MM.1S (cell line): ENCODE data around the gene MAP3K7CL.

Experiments
- DNase-seq: peaks from one replicate; pipeline ENCODE4 v3.0.0-alpha.2; 2015
- H2AFZ ChIP-seq: fragments of 300-600 bp; sonication (generic); 2 replicates; pipeline ENCODE4 v1.6.0; 2016; ENCODE audit warnings: antibody characterized with exemption, low read length
- H3F3A ChIP-seq: fragments of 300-600 bp; sonication (generic); 2 replicates; pipeline ENCODE4 v1.6.1; 2016; ENCODE audit warnings: mild to moderate bottlenecking, antibody characterized with exemption, low read length, moderate library complexity, mixed read lengths; ENCODE audit not compliant: insufficient read depth
- H3K27ac ChIP-seq: fragments of 300-600 bp; sonication (generic); 2 replicates; pipeline ENCODE4 v1.5.1; 2016; ENCODE audit warnings: mild to moderate bottlenecking, low read length
- H3K27me3 ChIP-seq: fragments of 300-600 bp; sonication (generic); replicated peaks from 2 replicates; pipeline ENCODE4 v1.6.0; 2016; ENCODE audit warnings: low read length; ENCODE audit not compliant: insufficient read depth
- H3K36me3 ChIP-seq: fragments of 300-600 bp; sonication (generic); replicated peaks from 2 replicates; pipeline ENCODE4 v1.6.1; 2016; ENCODE audit warnings: mild to moderate bottlenecking, low read length, mixed read lengths; ENCODE audit not compliant: insufficient read depth
- H3K4me1 ChIP-seq: fragments of 300-600 bp; sonication (generic); 2 replicates; pipeline ENCODE4 v1.6.1; 2016; ENCODE audit warnings: low read length, mixed read lengths
- H3K4me2 ChIP-seq: fragments of 300-600 bp; sonication (generic); 2 replicates; pipeline ENCODE4 v1.6.0; 2016; ENCODE audit warnings: low read depth, low read length
- H3K4me3 ChIP-seq: fragments of 300-600 bp; sonication (generic); 2 replicates; pipeline ENCODE4 v1.5.1; 2016; ENCODE audit warnings: low read length, mixed read lengths
- H3K79me2 ChIP-seq: fragments of 300-600 bp; sonication (generic); 2 replicates; pipeline ENCODE4 v1.6.1; 2016; ENCODE audit warnings: mixed run types, low read length, mixed read lengths
- H3K9ac ChIP-seq: fragments of 300-600 bp; sonication (generic); 2 replicates; pipeline ENCODE4 v1.6.1; 2016; ENCODE audit warnings: low read length, mixed read lengths
- H3K9me2 ChIP-seq: fragments of 300-600 bp; sonication (generic); replicated peaks from 2 replicates; pipeline ENCODE4 v1.6.1; 2016; ENCODE audit warnings: mild to moderate bottlenecking, low read length, mixed read lengths; ENCODE audit not compliant: insufficient read depth
- H3K9me3 ChIP-seq: fragments of 300-600 bp; sonication (generic); replicated peaks from 2 replicates; pipeline ENCODE4 v1.6.1; 2016; ENCODE audit warnings: mild to moderate bottlenecking, low read length, mixed read lengths; ENCODE audit not compliant: insufficient read depth
- H4K20me1 ChIP-seq: fragments of 300-600 bp; sonication (generic); 2 replicates; pipeline ENCODE4 v1.6.1; 2016; ENCODE audit warnings: mild to moderate bottlenecking, low read length, moderate library complexity, mixed read lengths; ENCODE audit not compliant: insufficient read depth
- EZH2 ChIP-seq: fragments of 300-600 bp; sonication (generic); optimal IDR thresholded peaks from 2 replicates; pipeline ENCODE3; 2017; ENCODE audit warnings: low read depth, mild to moderate bottlenecking, antibody characterized with exemption, low read length, mixed read lengths
- EZH2phosphoT487 ChIP-seq: fragments of 300-600 bp; sonication (generic); IDR thresholded peaks from 2 replicates; pipeline ENCODE4 v1.6.1; 2018; ENCODE audit warnings: antibody characterized with exemption, low read length
- TF ChIP-seq, protein P1 (sequence below): fragments of 300-600 bp; sonication (generic); IDR thresholded peaks from 2 replicates; pipeline ENCODE4 v1.5.1; 2016; ENCODE audit warnings: antibody characterized with exemption, low read length, mixed read lengths

Gene MAP3K7CL

DNA sequence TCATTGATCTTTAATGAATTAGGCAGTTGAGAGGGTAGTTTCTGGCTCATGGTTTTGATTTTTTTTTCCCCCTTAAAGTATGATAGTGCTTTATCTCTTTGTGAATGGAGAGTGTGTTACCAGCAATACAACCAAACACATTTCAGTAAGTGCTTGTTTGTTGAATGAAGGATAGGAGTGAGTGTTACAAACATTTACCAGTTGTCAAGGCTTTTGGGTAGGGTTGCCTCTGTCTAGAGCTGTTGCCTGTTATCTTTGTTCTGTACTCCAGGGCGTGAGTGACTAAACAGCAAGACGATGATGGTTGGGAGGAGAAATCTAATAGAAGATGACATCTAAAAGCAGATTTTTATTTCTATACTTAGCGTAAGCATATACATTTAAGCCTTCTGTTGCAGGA is 21.5 kb downstream of the MAP3K7CL start:
- no peak for TF ChIP-seq EZH2
- TF ChIP-seq, protein P1, sequence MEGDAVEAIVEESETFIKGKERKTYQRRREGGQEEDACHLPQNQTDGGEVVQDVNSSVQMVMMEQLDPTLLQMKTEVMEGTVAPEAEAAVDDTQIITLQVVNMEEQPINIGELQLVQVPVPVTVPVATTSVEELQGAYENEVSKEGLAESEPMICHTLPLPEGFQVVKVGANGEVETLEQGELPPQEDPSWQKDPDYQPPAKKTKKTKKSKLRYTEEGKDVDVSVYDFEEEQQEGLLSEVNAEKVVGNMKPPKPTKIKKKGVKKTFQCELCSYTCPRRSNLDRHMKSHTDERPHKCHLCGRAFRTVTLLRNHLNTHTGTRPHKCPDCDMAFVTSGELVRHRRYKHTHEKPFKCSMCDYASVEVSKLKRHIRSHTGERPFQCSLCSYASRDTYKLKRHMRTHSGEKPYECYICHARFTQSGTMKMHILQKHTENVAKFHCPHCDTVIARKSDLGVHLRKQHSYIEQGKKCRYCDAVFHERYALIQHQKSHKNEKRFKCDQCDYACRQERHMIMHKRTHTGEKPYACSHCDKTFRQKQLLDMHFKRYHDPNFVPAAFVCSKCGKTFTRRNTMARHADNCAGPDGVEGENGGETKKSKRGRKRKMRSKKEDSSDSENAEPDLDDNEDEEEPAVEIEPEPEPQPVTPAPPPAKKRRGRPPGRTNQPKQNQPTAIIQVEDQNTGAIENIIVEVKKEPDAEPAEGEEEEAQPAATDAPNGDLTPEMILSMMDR = no peak
- no peak for TF ChIP-seq EZH2phosphoT487
- H3K9me2 ChIP-seq = no peaks in the 10 kb centered on the region
- no peak overlapping the region for H3K4me3 ChIP-seq
- no peaks in the 10 kb centered on the region for H3K36me3 ChIP-seq
- H3K27me3 ChIP-seq = no peaks in the 10 kb centered on the region
- no peaks in the 10 kb centered on the region for H4K20me1 ChIP-seq
- H2AFZ ChIP-seq = no peak overlapping the region
- H3K79me2 ChIP-seq = no peaks in the 10 kb centered on the region
- no peaks in the 10 kb centered on the region for H3K9me3 ChIP-seq
- no peaks in the 10 kb centered on the region for H3F3A ChIP-seq
- H3K4me1 ChIP-seq = no peaks in the 10 kb centered on the region
- no peak overlapping the region for H3K27ac ChIP-seq
- no peak overlapping the region for H3K4me2 ChIP-seq
- no peak overlapping the region for H3K9ac ChIP-seq
- no peak for DNase-seq

DNA sequence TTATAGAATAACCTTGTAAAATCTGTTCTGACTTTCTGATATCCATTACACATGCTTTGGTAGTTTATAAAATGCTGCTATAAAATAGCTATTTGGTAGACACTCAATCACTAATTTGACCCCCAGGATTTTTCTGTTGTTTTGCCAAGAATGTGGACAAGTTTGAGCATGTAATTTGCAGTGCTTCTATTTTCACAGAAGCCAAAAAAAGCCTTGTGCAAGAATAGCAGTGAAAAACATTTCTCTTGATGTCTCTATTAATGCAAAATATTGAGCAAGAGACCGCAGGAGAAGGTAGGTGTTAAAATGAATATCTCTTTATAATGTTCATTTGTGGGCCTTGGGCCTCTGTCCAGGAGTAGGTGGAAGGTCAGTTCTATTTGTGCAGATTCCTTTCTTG is 22.5 kb downstream of the MAP3K7CL start:
- Histone ChIP-seq H3K4me1 (no peaks in the 10 kb centered on the region), H3K36me3 (no peaks in the 10 kb centered on the region), H2AFZ (no peak overlapping the region), H3K9me2 (no peaks in the 10 kb centered on the region), H3K9ac (no peak overlapping the region), H3F3A (no peaks in the 10 kb centered on the region), H3K27me3 (no peaks in the 10 kb centered on the region), H3K4me3 (no peak overlapping the region), H3K79me2 (no peaks in the 10 kb centered on the region), H3K27ac (no peak overlapping the region), H3K4me2 (no peak overlapping the region), H3K9me3 (no peaks in the 10 kb centered on the region), H4K20me1 (no peaks in the 10 kb centered on the region)
- TF ChIP-seq, protein P1 = no peak
- TF ChIP-seq EZH2phosphoT487 (no peak), EZH2 (no peak)
- DNase-seq = no peak

DNA sequence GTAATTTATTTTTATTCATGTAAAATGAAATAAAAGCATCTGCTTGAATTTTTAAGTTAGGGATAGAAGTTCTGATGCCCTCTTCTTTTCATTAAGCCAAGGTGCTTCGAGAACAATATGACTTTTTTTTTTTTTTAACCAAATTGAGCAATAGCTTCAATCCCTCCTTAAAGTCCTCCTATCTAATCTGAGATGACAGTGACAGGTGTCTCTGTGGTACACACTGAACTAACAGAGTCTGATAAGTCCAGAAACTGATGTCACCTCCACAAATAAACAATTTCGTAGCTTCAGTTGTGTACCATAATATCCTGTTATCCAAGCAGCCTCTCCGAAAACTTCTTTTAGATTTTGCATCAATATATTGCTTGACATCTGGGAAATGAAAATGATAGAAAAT is 23.8 kb downstream of the MAP3K7CL start:
- no peaks in the 10 kb centered on the region for H3K79me2 ChIP-seq
- H3K4me3 ChIP-seq = no peak overlapping the region
- no peaks in the 10 kb centered on the region for H3K27me3 ChIP-seq
- no peaks in the 10 kb centered on the region for H3K4me1 ChIP-seq
- no peaks in the 10 kb centered on the region for H3K9me2 ChIP-seq
- H3K9me3 ChIP-seq = no peaks in the 10 kb centered on the region
- no peaks in the 10 kb centered on the region for H4K20me1 ChIP-seq
- H3K36me3 ChIP-seq = no peaks in the 10 kb centered on the region
- DNase-seq = no peak
- no peak overlapping the region for H2AFZ ChIP-seq
- no peak overlapping the region for H3K4me2 ChIP-seq
- no peak overlapping the region for H3K27ac ChIP-seq
- TF ChIP-seq EZH2 (no peak), EZH2phosphoT487 (no peak)
- TF ChIP-seq, protein P1 = no peak
- H3K9ac ChIP-seq = no peak overlapping the region
- no peaks in the 10 kb centered on the region for H3F3A ChIP-seq
